Caco-2 (cell line): ENCODE data around the gene GPRASP3. TPM values are rescaled to one million over a fixed set of nuclear protein-coding genes. Genes with fewer than 3 reads are reported as not detected.

ENCODE experiments used
- BruUV-seq: library from RNA; stranded (reverse); fragments of 400-500 nt; replicated peaks from 2 replicates; lab custom pipeline; 2021; lab: Mats Ljungman, UMichigan
- CTCF ChIA-PET: fragments of 300-600 bp; sonication (Branson Sonifier 250); formaldehyde crosslinking; loops from one replicate; lab custom pipeline; 2022; ENCODE audit warnings: antibody characterized with exemption; lab: Charles Lee
- POLR2A ChIA-PET: fragments of 300-600 bp; sonication (Branson Sonifier 250); formaldehyde crosslinking; loops from one replicate; lab custom pipeline; 2022; ENCODE audit warnings: antibody characterized with exemption; lab: Charles Lee
- DNase-seq, 2 experiments: peaks; one replicate each; pipeline versions ENCODE4 v3.0.0 to v3.0.0-alpha.2; 2020 to 2022
- H3K27me3 ChIP-seq: replicated peaks from 2 replicates; pipeline ENCODE4 v1.6.0; 2011; ENCODE audit warnings: low read length; ENCODE audit not compliant: control insufficient read depth, insufficient read depth
- H3K36me3 ChIP-seq: 2 replicates; pipeline ENCODE4 v1.5.1; 2011; ENCODE audit warnings: low read length; ENCODE audit not compliant: control insufficient read depth, insufficient read depth
- H3K4me1 ChIP-seq: fragments of 250-450 bp; sonication (Bioruptor Pico); 2 replicates; pipeline ENCODE4 v1.5.1; 2020; ENCODE audit warnings: mild to moderate bottlenecking
- H3K4me3 ChIP-seq: 2 replicates; pipeline ENCODE4 v1.5.1; 2011; ENCODE audit warnings: low read depth, mild to moderate bottlenecking, control low read depth, low read length
- H3K9me3 ChIP-seq: fragments of 250-450 bp; sonication (Bioruptor Pico); 2 replicates; pipeline ENCODE4 v1.5.1; 2020; ENCODE audit warnings: mild to moderate bottlenecking, moderate library complexity
- H3K27ac Mint-ChIP-seq: one replicate; pipeline ENCODE4 v1.8.0; 2022; ENCODE audit warnings: mixed read lengths; ENCODE audit not compliant: unreplicated experiment
- H3K27me3 Mint-ChIP-seq: one replicate; pipeline ENCODE4 v1.8.0; 2022; ENCODE audit warnings: mixed read lengths; ENCODE audit not compliant: insufficient read depth, unreplicated experiment
- H3K36me3 Mint-ChIP-seq: one replicate; pipeline ENCODE4 v1.8.0; 2022; ENCODE audit warnings: mild to moderate bottlenecking, mixed read lengths; ENCODE audit not compliant: insufficient read depth, unreplicated experiment
- H3K4me1 Mint-ChIP-seq: one replicate; pipeline ENCODE4 v1.8.0; 2022; ENCODE audit warnings: low read depth, mixed read lengths; ENCODE audit not compliant: unreplicated experiment
- H3K4me3 Mint-ChIP-seq: one replicate; pipeline ENCODE4 v1.8.0; 2022; ENCODE audit warnings: mild to moderate bottlenecking, moderate library complexity, mixed read lengths; ENCODE audit not compliant: unreplicated experiment
- H3K9me3 Mint-ChIP-seq: one replicate; pipeline ENCODE4 v1.8.0; 2022; ENCODE audit warnings: mixed read lengths; ENCODE audit not compliant: unreplicated experiment
- intact Hi-C: fragments of 100-400 bp; cut with micrococcal nuclease; formaldehyde crosslinking; loops from one replicate; pipeline ENCODE4 v1.10.0; 2022; ENCODE audit not compliant: unreplicated experiment
- total RNA-seq: library from RNA; stranded (reverse); gene quantifications from 2 replicates; pipeline ENCODE4 v1.2.3, GENCODE V29; 2022
- TF ChIP-seq, protein P1 (sequence below), 2 experiments: fragments of 200-600 bp in 1 of 2; IDR thresholded peaks; 1 replicate in 1 of 2; 2 replicates in 1 of 2; pipeline versions ENCODE4 v1.5.1 to v1.8.0; 2011 to 2022; ENCODE audit warnings: antibody characterized with exemption in 1 of 2, control low read depth in 1 of 2, inconsistent platforms in 1 of 2, low read depth in 1 of 2, low read length in 1 of 2, mild to moderate bottlenecking in 1 of 2, moderate library complexity in 1 of 2; ENCODE audit not compliant: insufficient read depth in 1 of 2, severe bottlenecking in 1 of 2, unreplicated experiment in 1 of 2

Gene GPRASP3
- total RNA-seq, 1 experiment from 2014 or later, result 2.6 TPM

DNA sequence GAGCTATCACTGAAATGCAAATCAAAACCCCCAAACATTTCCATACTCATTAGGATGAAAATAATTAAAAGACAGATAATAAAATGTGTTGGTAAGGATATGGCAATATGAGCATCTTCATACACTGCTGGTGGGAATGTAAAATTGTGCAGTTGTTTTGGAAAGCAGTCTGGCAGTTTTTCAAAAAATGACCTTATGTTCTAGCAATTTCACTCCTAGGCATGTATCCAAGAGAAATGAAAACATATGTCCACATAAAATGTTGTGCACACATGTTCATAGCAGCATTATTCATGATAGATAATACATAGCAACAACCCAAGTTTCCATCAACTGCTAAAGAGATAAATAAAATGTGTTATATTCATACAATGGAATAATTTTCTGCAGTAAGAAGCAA lies 23.0 kb upstream of the GPRASP3 start:
- Histone ChIP-seq H3K27me3 (no peaks in the 10 kb centered on the region), H3K9me3 (no peaks in the 10 kb centered on the region), H3K4me1 (no peaks in the 10 kb centered on the region), H3K36me3 (no peaks in the 10 kb centered on the region), H3K4me3 (no peak overlapping the region)
- Mint-ChIP-seq H3K27ac (no peak overlapping the region), H3K4me1 (no peaks in the 10 kb centered on the region), H3K4me3 (no peak overlapping the region), H3K9me3 (no peaks in the 10 kb centered on the region), H3K36me3 (no peaks in the 10 kb centered on the region), H3K27me3 (no peaks in the 10 kb centered on the region)
- TF ChIP-seq, protein P1, sequence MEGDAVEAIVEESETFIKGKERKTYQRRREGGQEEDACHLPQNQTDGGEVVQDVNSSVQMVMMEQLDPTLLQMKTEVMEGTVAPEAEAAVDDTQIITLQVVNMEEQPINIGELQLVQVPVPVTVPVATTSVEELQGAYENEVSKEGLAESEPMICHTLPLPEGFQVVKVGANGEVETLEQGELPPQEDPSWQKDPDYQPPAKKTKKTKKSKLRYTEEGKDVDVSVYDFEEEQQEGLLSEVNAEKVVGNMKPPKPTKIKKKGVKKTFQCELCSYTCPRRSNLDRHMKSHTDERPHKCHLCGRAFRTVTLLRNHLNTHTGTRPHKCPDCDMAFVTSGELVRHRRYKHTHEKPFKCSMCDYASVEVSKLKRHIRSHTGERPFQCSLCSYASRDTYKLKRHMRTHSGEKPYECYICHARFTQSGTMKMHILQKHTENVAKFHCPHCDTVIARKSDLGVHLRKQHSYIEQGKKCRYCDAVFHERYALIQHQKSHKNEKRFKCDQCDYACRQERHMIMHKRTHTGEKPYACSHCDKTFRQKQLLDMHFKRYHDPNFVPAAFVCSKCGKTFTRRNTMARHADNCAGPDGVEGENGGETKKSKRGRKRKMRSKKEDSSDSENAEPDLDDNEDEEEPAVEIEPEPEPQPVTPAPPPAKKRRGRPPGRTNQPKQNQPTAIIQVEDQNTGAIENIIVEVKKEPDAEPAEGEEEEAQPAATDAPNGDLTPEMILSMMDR (IDR thresholded peaks at IDR 0.05; ENCODE audit: insufficient read depth in 1 of 2, low read depth in 1 of 2, low read length in 1 of 2, severe bottlenecking in 1 of 2, unreplicated experiment in 1 of 2), result no peak
- intact Hi-C loops, result no loop called here
- BruUV-seq, result no TSS peak
- no peak for DNase-seq
- CTCF ChIA-PET, result no interaction called here
- POLR2A ChIA-PET, result no interaction called here

DNA sequence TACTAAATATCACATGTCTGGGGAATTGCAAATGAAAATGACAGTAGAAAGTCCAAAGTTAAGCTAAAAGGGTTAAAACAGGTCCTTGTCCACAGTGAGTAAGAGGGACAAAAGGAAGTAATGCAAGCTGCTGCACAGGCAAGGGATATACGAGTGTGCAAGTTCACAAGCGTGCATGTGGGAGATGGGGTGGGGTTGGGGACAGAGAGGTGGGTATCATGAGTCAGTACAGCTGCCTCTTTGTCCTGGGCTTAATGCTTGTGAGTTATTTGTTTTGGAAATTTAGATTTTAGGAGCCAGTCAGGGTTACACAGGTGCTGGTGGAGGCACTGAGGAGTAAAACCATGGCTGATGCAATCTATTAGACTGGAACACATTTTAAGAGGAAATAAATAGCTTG lies 11.6 kb upstream of the GPRASP3 start:
- H3K4me1 ChIP-seq, result no peaks in the 10 kb centered on the region
- H3K27me3 ChIP-seq, result no peaks in the 10 kb centered on the region
- Mint-ChIP-seq H3K4me1 (no peaks in the 10 kb centered on the region), H3K27me3 (no peaks in the 10 kb centered on the region), H3K36me3 (no peaks in the 10 kb centered on the region), H3K9me3 (no peaks in the 10 kb centered on the region), H3K4me3 (no peak overlapping the region), H3K27ac (no peak overlapping the region)
- no peaks in the 10 kb centered on the region for H3K9me3 ChIP-seq
- H3K4me3 ChIP-seq, result no peak overlapping the region
- intact Hi-C loops, result no loop called here
- POLR2A ChIA-PET, result no interaction called here
- H3K36me3 ChIP-seq, result no peaks in the 10 kb centered on the region
- no peak for DNase-seq
- BruUV-seq, result no TSS peak
- TF ChIP-seq, protein P1 (IDR thresholded peaks at IDR 0.05; ENCODE audit: insufficient read depth in 1 of 2, low read depth in 1 of 2, low read length in 1 of 2, severe bottlenecking in 1 of 2, unreplicated experiment in 1 of 2), result no peak
- CTCF ChIA-PET, result no interaction called here

DNA sequence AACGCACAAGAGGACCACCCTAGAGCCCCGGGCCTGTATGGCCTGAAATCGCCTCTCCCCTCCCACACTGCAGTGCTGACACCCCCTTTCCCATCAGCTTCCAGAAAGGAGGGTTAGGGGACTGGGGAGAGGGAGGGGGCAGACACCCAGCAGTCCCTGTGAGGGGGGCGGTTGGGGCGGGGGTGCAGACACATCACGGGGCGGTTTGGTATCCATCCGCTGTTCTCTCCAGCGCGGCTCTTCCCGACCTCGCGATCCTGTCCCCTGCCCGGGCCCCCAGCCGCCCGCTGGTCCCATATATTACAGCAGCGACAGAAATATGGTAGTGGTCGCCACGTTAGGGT lies 8.7 kb upstream of the GPRASP3 start:
- POLR2A ChIA-PET, result no interaction called here
- Histone ChIP-seq H3K4me3 (peak overlapping the region; percentile 40; the same call in 1 of the 2 replicates), H3K27me3 (no peaks in the 10 kb centered on the region), H3K36me3 (no peaks in the 10 kb centered on the region), H3K4me1 (no peaks in the 10 kb centered on the region), H3K9me3 (no peaks in the 10 kb centered on the region)
- DNase-seq, result no peak
- Mint-ChIP-seq H3K9me3 (no peaks in the 10 kb centered on the region), H3K4me1 (no peaks in the 10 kb centered on the region), H3K27ac (no peak overlapping the region), H3K4me3 (peak overlapping the region; percentile 82), H3K27me3 (no peaks in the 10 kb centered on the region), H3K36me3 (no peaks in the 10 kb centered on the region)
- CTCF ChIA-PET, result no interaction called here
- intact Hi-C loops, result loop anchor here (5.0 kb wide), 1 partner anchor 55 kb away; no protein-coding TSS in a partner anchor
- TF ChIP-seq, protein P1 (IDR thresholded peaks at IDR 0.05; ENCODE audit: insufficient read depth in 1 of 2, low read depth in 1 of 2, low read length in 1 of 2, severe bottlenecking in 1 of 2, unreplicated experiment in 1 of 2), result no peak
- BruUV-seq, result no TSS peak
